Tibial artery (tissue), 4 donors: ENCODE results near the gene FSD1.
"Not testable (repeated sequence)": the region's sequence is repeated elsewhere in the genome, so short reads cannot be mapped to it uniquely, and the experiment has no call there.

Experiments
- DNase-seq, 2 donors: peaks; one replicate each; pipeline ENCODE4 v3.0.0-alpha.2; 2019
- H3K27ac ChIP-seq, 2 donors: fragments of 200-600 bp; sonication (generic) in 1 of 2; 1 replicate in 1 of 2; 2 replicates in 1 of 2; pipeline ENCODE4 v1.5.1; 2018 to 2019; ENCODE audit warnings: mild to moderate bottlenecking in 1 of 2
- H3K27me3 ChIP-seq, 2 donors: fragments of 200-600 bp; sonication (generic) in 1 of 2; one replicate each; pipeline versions ENCODE4 v1.5.1 to v1.6.0; 2016 to 2019
- H3K36me3 ChIP-seq, 3 donors: fragments of 200-600 bp; sonication (generic) in 2 of 3; one replicate each; pipeline ENCODE4 v1.5.1; 2016 to 2019; ENCODE audit warnings: mild to moderate bottlenecking in 2 of 3
- H3K4me1 ChIP-seq, 4 donors: fragments of 200-600 bp; sonication (generic) in 2 of 4; 1 replicate in 3 of 4; 2 replicates in 1 of 4; pipeline ENCODE4 v1.5.1; 2016 to 2019
- H3K4me3 ChIP-seq, 2 donors: fragments of 200-600 bp; sonication (generic) in 1 of 2; 1 replicate in 1 of 2; 2 replicates in 1 of 2; pipeline ENCODE4 v1.5.1; 2018 to 2019; ENCODE audit warnings: mild to moderate bottlenecking in 2 of 2
- H3K9me3 ChIP-seq, 3 donors: fragments of 200-600 bp; sonication (generic) in 1 of 3; one replicate each; pipeline ENCODE4 v1.5.1; 2016 to 2019
- intact Hi-C: fragments of 100-400 bp; cut with DNase I; formaldehyde crosslinking; loops from one replicate; pipeline ENCODE4 v1.15.0; 2023; ENCODE audit warnings: low total_unique reads
- TF ChIP-seq, protein P1 (sequence below), 2 experiments: fragments of 200-600 bp in 1 of 2; fragments of 450-650 bp in 1 of 2; IDR thresholded peaks; one replicate each; pipeline ENCODE4 v1.5.1; 2017 to 2019; ENCODE audit warnings: antibody characterized with exemption in 2 of 2, mild to moderate bottlenecking in 1 of 2, moderate library complexity in 1 of 2

FSD1 gene

DNA sequence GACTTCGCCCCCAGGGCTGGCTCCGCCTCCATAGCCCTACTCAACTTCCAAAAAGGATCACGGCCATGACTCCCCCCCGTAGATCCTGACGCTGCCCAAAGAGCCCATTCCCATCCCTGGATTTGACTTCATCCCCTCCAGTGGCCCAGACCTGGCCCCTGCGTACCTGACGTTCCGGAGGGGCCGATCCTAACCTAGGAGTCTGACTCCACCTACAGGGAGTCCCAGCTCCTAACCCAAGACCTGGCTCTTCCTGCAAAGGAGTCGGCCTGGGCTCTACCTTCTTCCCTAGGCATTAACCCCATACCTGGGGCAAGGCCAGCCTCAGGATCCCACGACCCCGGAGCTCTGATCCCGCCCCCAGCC lies 23.5 kb downstream of the FSD1 start:
- peak overlapping the region in 1 of 2 donors; percentile 44 for H3K27ac ChIP-seq
- intact Hi-C loops: no loop called here
- H3K4me3 ChIP-seq: peak overlapping the region in 1 of 2 donors; percentile 45
- no peaks in the 10 kb centered on the region for H3K9me3 ChIP-seq
- H3K27me3 ChIP-seq: peaks cover 0 to 48% of the 10 kb centered on the region in 2 donors
- DNase-seq: no peak
- TF ChIP-seq, protein P1, sequence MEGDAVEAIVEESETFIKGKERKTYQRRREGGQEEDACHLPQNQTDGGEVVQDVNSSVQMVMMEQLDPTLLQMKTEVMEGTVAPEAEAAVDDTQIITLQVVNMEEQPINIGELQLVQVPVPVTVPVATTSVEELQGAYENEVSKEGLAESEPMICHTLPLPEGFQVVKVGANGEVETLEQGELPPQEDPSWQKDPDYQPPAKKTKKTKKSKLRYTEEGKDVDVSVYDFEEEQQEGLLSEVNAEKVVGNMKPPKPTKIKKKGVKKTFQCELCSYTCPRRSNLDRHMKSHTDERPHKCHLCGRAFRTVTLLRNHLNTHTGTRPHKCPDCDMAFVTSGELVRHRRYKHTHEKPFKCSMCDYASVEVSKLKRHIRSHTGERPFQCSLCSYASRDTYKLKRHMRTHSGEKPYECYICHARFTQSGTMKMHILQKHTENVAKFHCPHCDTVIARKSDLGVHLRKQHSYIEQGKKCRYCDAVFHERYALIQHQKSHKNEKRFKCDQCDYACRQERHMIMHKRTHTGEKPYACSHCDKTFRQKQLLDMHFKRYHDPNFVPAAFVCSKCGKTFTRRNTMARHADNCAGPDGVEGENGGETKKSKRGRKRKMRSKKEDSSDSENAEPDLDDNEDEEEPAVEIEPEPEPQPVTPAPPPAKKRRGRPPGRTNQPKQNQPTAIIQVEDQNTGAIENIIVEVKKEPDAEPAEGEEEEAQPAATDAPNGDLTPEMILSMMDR (IDR thresholded peaks at IDR 0.05): no peak
- peaks cover 0 to 12% (median 0%) of the 10 kb centered on the region in 3 donors for H3K36me3 ChIP-seq
- peaks cover 0 to 26% (median 19%) of the 10 kb centered on the region in 4 donors for H3K4me1 ChIP-seq

DNA sequence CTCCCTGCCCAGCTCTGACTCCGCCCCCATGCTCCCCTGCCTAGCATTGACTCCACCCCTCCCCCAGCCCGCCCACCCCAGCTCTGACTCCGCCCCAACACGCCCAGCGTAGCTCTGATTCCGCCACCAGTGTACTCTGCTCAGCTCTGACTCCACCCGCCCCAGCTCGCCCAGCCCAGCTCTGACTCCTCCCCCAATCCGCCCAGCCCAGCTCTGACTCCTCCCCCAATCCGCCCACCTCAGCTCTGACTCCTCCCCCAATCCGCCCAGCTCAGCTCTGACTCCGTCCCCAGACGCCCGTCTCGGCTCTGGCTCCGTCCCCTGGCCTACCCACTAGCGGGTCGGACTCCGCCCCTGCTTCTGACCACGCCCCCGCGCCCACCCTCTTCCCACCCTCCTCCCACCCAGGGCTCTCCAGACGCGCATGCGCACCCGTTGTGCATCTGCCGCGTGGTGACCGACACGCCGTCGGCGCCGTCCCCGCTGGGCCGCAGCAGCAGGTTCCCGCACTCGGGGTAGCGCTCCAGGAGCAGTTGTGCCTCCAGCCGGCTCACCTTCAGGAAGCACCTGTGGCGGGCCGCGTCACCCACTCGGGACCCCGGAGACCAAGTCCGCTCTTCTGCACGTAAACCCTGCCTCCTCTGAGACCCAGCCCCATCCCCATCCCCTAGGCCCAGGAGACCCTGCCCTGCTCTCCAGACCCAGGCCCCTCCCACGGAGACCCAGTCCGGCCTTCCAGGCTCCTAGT lies 24.0 kb downstream of the FSD1 start:
- TF ChIP-seq, protein P1 (IDR thresholded peaks at IDR 0.05): no peak
- Histone ChIP-seq H3K27ac (peak overlapping the region in 1 of 2 donors; percentile 44), H3K27me3 (peaks cover 0 to 47% of the 10 kb centered on the region in 2 donors), H3K36me3 (peaks cover 0 to 12% (median 0%) of the 10 kb centered on the region in 3 donors), H3K4me3 (peak overlapping the region; percentile 30 to 45), H3K4me1 (peaks cover 0 to 26% (median 19%) of the 10 kb centered on the region in 4 donors), H3K9me3 (no peaks in the 10 kb centered on the region)
- DNase-seq: peak; percentile 66 to 96
- intact Hi-C loops: no loop called here

DNA sequence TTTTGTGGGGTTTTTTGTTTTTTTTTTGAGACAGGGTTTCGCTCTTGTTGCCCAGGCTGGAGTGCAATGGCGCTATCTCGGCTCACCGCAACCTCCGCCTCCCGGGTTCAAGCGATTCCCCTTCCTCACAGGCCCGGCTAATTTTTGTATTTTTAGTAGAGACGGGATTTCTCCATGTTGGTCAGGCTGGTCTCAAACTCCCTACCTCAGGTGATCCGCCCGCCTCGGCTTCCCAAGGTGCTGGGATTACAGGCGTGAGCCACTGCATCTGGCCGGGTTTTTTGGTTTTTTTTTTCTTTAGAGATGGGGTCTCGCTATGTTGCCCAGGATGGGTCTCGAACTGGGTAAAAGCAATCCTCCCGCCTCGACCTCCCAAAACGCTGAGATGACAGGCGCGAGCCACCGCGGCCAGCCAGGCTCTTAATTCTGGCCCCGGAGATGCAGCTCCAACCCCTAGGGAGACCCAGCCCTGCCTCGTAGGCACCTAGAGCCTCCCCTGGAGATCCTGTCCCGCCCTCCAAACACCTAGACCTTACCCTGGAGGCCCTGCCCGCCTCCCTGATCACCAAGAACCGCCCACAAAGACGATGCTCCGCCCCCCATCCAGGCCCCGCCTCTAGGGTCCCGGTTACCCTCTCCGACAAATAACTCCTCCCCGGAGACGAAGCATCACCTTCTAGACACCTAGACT lies 24.7 kb downstream of the FSD1 start:
- intact Hi-C loops, H3K9me3 ChIP-seq, DNase-seq: not testable (repeated sequence)
- Histone ChIP-seq H3K27ac (peak overlapping the region in 1 of 2 donors; percentile 34), H3K36me3 (peaks cover 0 to 12% (median 0%) of the 10 kb centered on the region in 3 donors), H3K4me3 (peak overlapping the region; percentile 30 to 45), H3K27me3 (peaks cover 0 to 47% of the 10 kb centered on the region in 2 donors), H3K4me1 (peaks cover 0 to 26% (median 19%) of the 10 kb centered on the region in 4 donors)

DNA sequence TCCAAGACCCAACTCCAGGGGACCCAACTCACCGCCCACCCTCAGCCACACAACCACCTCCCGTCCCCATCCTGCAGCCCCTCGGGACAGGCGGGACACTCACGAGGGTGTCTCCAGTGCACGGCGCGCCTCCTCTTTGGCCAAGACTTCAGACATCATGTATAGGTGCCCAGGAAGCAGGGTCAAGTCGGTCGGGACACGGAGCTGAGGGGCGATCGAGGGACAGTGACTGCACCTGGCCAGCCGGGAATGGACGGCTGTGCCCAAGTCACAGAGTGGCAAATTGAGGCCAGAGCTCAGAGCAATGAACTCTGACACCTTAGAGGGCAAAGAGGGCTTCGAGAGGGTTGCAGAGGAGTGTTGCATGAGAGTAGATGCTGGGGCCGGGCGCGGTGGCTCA lies 25.5 kb downstream of the FSD1 start:
- no peaks in the 10 kb centered on the region for H3K9me3 ChIP-seq
- peaks cover 0 to 45% of the 10 kb centered on the region in 2 donors for H3K27me3 ChIP-seq
- H3K4me1 ChIP-seq: peaks cover 0 to 26% (median 19%) of the 10 kb centered on the region in 4 donors
- intact Hi-C loops: no loop called here
- no peak overlapping the region for H3K4me3 ChIP-seq
- no peak for DNase-seq
- H3K27ac ChIP-seq: no peak overlapping the region
- H3K36me3 ChIP-seq: peaks cover 0 to 8% (median 0%) of the 10 kb centered on the region in 3 donors
- TF ChIP-seq, protein P1 (IDR thresholded peaks at IDR 0.05): no peak

DNA sequence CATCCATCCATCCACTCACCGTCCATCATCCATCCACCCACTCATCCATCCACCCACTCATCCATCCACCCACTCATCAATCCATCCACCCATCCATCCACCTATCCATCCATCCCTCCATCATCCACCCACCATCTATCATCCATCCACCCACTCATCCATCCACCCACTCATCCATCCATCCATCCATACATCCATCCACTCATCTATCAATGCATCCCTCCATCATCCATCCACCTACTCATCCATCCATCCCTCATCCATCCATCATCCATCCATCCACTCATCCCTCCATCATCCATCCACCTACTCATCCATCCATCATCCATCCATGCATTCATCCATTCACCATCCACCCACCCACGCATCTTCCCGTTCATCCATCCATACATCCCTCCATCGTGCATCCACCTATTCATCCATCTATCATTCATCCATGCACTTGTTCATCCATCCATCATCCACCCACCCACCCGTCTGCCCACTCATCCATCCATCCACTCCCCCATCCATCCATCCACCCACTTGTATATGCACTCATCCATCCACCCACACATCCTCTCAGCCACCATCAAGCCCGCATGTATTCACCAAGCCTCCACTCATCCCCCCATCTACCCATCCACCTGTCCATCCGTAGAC lies 30.7 kb downstream of the FSD1 start:
- intact Hi-C loops: no loop called here
- TF ChIP-seq, protein P1 (IDR thresholded peaks at IDR 0.05): no peak
- no peak for DNase-seq
- Histone ChIP-seq H3K4me3 (no peak overlapping the region), H3K4me1 (peaks cover 0 to 8% (median 2%) of the 10 kb centered on the region in 4 donors), H3K9me3 (no peaks in the 10 kb centered on the region), H3K27me3 (peaks cover 0 to 4% of the 10 kb centered on the region in 2 donors), H3K27ac (no peak overlapping the region), H3K36me3 (peaks cover 0 to 8% (median 0%) of the 10 kb centered on the region in 3 donors)
